Measurements from ENCODE around the gene USB1. TPM values are rescaled to one million over a fixed set of nuclear protein-coding genes. Genes with fewer than 3 reads are reported as not detected.

USB1 gene
- total RNA-seq, 1 donor from 2014 or later: 57.1 TPM

Other genes with a start within 250 kb of the USB1 start
- gene KIFC3, start 198.9 kb upstream of the USB1 start, total RNA-seq: not detected in 2 replicates
- gene CNGB1, start 30.3 kb upstream of the USB1 start, total RNA-seq: not detected in 2 replicates
- gene ZNF319, start 735 bp upstream of the USB1 start, total RNA-seq: 16.8 and 17.8 TPM in 2 replicates
- gene MMP15, start 24.3 kb downstream of the USB1 start, total RNA-seq: 0.64 and 0.68 TPM in 2 replicates
- gene CFAP20, start 128.0 kb downstream of the USB1 start, total RNA-seq: 40.4 and 43.1 TPM in 2 replicates
- 70.4 and 73.3 TPM in 2 replicates for gene CSNK2A2, start 196.7 kb downstream of the USB1 start, total RNA-seq

All from T-helper 1 cell treated with Interleukin-12 subunit alpha and Interleukin-12 subunit beta and Interleukin-4 antibody, amounts not matched to agents 30 ng/mL and 1 ng/mL, for 36 hours (primary cell).